ENCODE results near the gene MSH4. TPM values are rescaled to one million over a fixed set of nuclear protein-coding genes. Genes with fewer than 3 reads are reported as not detected.

The MSH4 gene
- total RNA-seq, 6 experiments from 2014 or later, result 0.05 to 0.12 (median 0.08) TPM; not detected in 2

DNA sequence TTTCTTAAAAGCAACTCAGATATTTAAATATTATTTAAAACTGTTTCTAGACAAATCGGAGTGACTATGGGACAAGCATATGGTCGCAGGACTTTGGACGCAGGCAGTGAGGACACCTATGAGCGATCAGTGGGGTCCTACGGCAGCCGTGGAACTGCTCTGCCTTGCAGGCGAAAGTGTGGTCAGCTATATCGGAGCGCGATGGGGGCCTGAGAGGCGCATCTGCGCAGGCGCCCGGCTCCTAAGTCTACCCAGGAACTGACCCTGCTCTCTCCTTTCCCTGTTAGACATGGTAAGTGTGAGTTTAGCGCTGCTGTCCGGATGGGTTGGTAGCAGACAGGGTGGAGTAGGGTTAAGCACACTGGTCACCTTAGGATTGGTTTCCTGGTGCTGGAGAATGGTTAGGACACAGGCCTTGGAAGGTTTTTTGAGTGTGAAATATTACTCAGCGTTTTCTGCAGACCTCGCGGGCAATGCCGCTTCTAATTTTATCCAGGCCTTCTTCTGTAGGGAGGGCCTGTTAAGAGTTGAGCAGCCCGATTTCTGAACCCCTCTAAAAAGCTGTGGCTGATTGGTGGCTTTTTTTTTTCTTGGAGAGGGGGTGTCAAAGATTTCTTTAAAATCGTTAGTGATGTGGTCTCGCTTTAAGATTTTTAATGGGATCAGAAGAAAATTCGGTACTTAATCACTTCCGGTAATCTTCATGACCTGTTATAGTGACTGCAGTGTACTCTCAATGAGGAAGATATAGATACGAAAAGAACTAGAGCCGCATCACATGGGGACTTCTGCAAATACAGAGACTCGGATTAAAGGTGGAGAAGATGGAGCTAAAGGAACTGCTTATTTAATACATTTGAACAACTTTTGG lies 10.5 kb upstream of the MSH4 start, which contains the start of gene RABGGTB:
RABGGTB (plus strand) TSS at position 274 of the 871 bp plus-strand sequence; CDS start at position 290, 16 bp downstream.
- peak within 1 kb of the TSS; percentile 97 for H3K4me3 Mint-ChIP-seq
- no peaks in the 10 kb centered on the region for H3K9me3 Mint-ChIP-seq
- DNase-seq, result peak; percentile 94
- peak within 1 kb of the TSS; percentile 95 for H3K27ac Mint-ChIP-seq
- TF ChIP-seq, protein P1, sequence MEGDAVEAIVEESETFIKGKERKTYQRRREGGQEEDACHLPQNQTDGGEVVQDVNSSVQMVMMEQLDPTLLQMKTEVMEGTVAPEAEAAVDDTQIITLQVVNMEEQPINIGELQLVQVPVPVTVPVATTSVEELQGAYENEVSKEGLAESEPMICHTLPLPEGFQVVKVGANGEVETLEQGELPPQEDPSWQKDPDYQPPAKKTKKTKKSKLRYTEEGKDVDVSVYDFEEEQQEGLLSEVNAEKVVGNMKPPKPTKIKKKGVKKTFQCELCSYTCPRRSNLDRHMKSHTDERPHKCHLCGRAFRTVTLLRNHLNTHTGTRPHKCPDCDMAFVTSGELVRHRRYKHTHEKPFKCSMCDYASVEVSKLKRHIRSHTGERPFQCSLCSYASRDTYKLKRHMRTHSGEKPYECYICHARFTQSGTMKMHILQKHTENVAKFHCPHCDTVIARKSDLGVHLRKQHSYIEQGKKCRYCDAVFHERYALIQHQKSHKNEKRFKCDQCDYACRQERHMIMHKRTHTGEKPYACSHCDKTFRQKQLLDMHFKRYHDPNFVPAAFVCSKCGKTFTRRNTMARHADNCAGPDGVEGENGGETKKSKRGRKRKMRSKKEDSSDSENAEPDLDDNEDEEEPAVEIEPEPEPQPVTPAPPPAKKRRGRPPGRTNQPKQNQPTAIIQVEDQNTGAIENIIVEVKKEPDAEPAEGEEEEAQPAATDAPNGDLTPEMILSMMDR (IDR thresholded peaks at IDR 0.05), result no peak
- H3K27me3 Mint-ChIP-seq (ENCODE audit: insufficient read depth), result peaks cover 2% of the 10 kb centered on the region
- H3K36me3 Mint-ChIP-seq (ENCODE audit: low read depth), result peaks cover 48% of the 10 kb centered on the region
- H3K4me1 Mint-ChIP-seq (ENCODE audit: low read depth), result peaks cover 37% of the 10 kb centered on the region

DNA sequence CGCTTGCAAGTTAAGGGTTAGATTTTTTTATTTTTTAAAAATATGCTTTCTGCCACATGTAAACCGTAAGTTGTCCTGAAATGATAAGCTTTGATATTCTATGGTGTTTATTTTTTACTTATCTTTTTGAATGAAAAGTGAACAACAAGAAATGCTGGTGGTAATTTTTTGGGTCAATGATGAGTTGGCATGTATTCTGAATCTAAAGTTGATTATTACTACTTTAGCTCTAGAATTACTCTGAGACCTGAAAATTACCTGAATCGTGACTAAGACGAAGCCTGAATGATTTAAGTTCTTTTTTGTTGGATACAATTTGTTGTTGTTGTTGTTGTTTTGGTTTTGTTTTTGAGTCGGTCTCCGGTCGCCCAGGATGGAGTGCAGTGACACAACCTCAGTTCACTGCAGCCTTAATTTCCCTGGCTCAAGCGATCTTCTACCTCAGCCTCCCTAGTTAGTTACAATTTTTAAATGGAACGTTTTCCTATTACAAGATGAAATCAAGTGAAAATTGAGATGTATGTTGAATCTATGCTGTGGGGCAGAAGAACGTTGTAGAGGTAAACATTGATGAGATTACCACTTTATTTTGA lies 9.7 kb upstream of the MSH4 start:
- Mint-ChIP-seq H3K4me1 (ENCODE audit: low read depth) (peaks cover 45% of the 10 kb centered on the region), H3K4me3 (peak overlapping the region; percentile 97), H3K27me3 (ENCODE audit: insufficient read depth) (peaks cover 2% of the 10 kb centered on the region), H3K36me3 (ENCODE audit: low read depth) (peaks cover 56% of the 10 kb centered on the region), H3K27ac (peak overlapping the region; percentile 95), H3K9me3 (no peaks in the 10 kb centered on the region)
- no peak for DNase-seq
- TF ChIP-seq, protein P1 (IDR thresholded peaks at IDR 0.05), result no peak

DNA sequence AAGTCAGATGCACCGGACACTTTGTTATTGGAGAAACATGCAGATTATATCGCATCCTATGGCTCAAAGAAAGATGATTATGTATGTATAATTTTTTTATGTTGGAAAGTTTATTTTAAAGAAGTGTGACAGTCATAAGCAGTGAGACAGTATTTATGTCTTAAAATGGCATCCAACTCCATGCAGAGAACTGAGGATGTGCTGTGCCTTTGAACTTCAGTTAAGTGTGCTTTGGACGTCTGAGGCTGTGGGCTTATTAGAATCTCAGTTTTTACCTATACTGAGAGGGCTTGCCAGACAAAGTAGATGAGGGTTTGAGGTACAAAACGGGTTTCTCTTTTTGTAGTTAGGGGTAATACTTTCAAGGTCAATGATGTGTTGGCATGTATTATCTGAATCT lies 9.2 kb upstream of the MSH4 start:
- Mint-ChIP-seq H3K9me3 (no peaks in the 10 kb centered on the region), H3K27me3 (ENCODE audit: insufficient read depth) (peaks cover 2% of the 10 kb centered on the region), H3K4me1 (ENCODE audit: low read depth) (peaks cover 50% of the 10 kb centered on the region), H3K36me3 (ENCODE audit: low read depth) (peaks cover 57% of the 10 kb centered on the region), H3K27ac (peak overlapping the region; percentile 95), H3K4me3 (peak overlapping the region; percentile 97)
- DNase-seq, result no peak
- TF ChIP-seq, protein P1 (IDR thresholded peaks at IDR 0.05), result no peak

DNA sequence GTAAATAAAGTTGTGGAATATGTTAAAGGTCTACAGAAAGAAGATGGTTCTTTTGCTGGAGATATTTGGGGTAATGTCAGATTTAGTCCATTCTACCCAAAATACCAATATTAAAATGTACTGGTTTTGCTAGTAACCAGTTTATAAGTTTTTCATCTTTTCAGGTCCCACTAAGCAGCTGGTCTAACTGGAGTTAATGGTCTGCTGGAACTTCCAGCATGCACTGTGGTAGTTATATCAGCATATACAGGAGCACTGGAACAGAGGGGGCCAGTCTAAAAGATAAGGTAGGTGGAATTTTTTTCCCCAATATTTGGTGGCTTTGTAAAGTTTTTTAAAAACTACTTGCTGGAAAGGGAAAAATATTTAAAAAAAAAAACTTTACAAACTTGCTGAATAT lies 6.7 kb upstream of the MSH4 start:
- peaks cover 2% of the 10 kb centered on the region for H3K27me3 Mint-ChIP-seq (ENCODE audit: insufficient read depth)
- peaks cover 71% of the 10 kb centered on the region for H3K36me3 Mint-ChIP-seq (ENCODE audit: low read depth)
- H3K4me3 Mint-ChIP-seq, result peak overlapping the region; percentile 97
- H3K9me3 Mint-ChIP-seq, result no peaks in the 10 kb centered on the region
- H3K4me1 Mint-ChIP-seq (ENCODE audit: low read depth), result peaks cover 51% of the 10 kb centered on the region
- TF ChIP-seq, protein P1 (IDR thresholded peaks at IDR 0.05), result no peak
- DNase-seq, result no peak
- peak overlapping the region; percentile 59 for H3K27ac Mint-ChIP-seq

DNA sequence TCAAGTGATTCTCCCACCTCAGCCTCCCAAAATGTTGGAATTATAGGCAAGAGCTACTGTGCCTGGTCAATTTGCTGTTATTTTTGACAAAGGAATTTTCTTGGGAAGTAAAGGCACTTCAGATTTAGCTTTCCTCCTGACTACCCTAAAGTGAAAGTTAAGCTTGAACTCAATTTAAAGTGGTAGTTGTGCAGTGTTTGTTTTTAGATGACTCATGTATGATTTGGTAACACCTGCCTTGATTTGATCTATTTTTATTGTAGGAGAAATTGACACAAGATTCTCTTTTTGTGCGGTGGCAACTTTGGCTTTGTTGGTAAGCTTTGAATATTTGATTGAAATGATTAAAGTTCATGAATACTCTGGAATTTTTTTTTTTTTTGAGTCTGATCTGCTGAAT lies 5.7 kb upstream of the MSH4 start:
- H3K4me3 Mint-ChIP-seq, result peak overlapping the region; percentile 97
- H3K27me3 Mint-ChIP-seq (ENCODE audit: insufficient read depth), result peaks cover 2% of the 10 kb centered on the region
- peak overlapping the region; percentile 59 for H3K27ac Mint-ChIP-seq
- TF ChIP-seq, protein P1 (IDR thresholded peaks at IDR 0.05), result no peak
- H3K9me3 Mint-ChIP-seq, result no peaks in the 10 kb centered on the region
- peaks cover 43% of the 10 kb centered on the region for H3K4me1 Mint-ChIP-seq (ENCODE audit: low read depth)
- DNase-seq, result no peak
- peaks cover 74% of the 10 kb centered on the region for H3K36me3 Mint-ChIP-seq (ENCODE audit: low read depth)
